Glomerular visceral epithelial cell (primary cell): ENCODE data around the gene SLC23A3.

Source experiments
- DNase-seq: peaks from one replicate; pipeline ENCODE4 v3.0.0-alpha.2; 2016; ENCODE audit errors: extremely low spot score

The SLC23A3 gene

DNA sequence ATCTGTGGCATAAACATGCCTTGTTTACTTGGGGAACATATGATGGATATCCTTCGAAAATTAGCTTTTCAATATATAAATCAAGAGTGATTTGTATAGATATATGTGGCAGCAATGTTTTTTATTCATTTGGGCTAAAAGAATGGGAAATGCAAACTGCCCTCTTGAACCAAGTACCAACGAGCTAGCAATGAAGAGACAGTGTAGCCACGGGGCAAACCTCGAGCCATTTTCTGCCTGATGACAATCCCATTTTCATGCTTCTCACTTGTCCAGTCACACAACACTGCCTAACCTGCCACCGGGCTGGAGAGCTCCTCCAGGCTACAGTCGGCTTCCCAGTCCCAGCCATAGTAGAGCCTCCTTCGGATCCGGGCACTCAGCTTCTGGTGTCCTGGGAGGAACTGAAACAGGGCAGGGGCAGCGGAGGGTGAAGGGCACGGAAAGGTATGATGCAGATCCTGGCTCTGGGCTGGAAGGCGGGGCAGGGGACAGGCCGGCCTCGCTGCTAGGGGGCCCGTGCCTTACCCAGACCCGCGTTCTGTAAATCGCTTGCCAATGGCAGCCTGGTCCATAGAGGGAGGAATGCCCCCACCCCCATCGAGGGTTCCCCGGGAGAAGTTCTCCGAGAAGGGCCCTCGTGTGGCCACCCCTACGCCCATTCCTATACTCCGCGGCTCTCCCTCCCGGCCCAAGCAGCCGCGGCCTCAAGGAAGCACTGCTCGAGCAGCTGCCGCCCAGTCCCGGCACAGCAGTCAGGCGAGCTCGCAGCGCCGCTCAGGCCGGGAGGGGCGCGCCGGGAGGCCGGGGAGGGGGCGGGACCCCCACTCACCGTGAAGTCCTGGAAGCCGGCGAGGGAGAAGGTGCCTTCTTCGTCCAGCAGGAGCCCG is 6.3 kb upstream of the SLC23A3 start:
- DNase-seq = peak; percentile 54

DNA sequence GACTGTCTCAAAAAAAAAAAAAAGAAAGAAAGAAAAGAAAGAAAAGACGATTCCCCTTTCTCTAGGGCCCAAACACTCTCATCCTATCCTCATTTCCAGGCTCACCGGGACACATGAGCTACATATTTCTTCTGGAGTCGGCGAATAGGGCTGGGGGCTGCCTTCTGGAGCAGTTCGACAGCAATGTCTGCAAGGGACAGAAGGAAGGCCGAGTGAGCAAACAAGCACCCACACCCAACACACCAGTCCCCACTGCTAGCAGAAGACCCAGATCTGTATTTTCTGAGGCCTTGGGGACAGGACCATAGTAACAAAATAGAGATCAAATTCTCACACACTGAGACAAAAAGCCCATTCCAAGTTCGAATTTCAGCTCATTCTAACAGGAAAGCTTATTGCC is 5.7 kb upstream of the SLC23A3 start:
- DNase-seq = no peak

DNA sequence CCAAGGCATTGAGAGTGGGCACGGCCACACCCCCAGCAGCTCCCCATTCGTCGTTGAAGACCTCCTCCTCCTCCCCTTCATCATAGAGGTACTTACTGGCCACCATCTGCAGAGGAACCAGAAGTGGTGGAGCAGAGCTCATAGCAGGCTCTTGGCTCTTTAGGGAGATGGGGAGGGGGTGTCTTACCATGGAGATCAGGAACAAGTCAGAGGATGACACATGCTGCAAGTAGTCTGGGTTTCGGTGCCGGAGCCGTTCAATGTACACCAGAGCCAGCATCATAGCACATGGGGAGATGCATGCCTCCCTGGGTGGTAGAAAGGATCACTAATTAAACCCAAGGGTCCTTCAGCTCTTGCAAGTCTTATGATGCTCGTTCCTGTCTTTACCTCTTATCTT is 5.0 kb upstream of the SLC23A3 start:
- DNase-seq = peak; percentile 66

DNA sequence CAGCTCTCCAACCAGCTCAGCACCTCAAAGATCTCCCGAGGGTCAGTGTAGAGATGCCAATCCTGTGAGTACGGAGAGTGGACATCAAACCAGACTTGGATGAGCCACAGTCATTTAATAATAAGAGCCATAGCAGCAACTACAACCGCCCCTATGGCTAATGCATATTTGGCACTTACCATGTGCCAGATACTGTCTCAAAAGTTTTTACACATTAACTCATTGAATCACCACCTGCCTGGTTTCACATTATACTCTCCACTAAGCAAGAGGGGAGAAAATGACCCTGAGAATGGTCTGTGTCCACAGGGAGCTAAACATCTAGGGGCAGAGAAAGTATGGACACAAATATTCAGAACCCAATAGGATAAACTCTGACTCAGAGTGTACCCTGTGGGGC is 4.3 kb upstream of the SLC23A3 start:
- DNase-seq = peak; percentile 68

DNA sequence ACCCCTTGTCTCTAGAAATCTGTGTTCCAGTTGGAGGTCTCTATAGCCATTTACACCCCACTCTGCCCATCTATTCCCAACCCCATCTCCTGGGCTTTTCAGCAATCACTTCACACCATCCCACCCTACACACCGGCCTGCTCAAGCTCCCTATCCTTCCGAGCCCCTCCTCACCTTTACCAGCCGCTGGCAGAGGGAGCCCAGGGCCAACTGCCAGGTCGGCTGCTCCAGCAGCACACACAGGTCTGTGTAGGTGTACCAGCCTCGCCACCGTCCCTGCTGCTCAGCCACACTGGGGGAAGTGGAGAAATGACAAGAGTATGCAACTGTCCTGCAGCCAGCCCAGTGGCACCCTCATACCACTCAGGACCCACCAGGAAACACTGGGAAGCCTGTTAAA is 3.3 kb upstream of the SLC23A3 start:
- no peak for DNase-seq

DNA sequence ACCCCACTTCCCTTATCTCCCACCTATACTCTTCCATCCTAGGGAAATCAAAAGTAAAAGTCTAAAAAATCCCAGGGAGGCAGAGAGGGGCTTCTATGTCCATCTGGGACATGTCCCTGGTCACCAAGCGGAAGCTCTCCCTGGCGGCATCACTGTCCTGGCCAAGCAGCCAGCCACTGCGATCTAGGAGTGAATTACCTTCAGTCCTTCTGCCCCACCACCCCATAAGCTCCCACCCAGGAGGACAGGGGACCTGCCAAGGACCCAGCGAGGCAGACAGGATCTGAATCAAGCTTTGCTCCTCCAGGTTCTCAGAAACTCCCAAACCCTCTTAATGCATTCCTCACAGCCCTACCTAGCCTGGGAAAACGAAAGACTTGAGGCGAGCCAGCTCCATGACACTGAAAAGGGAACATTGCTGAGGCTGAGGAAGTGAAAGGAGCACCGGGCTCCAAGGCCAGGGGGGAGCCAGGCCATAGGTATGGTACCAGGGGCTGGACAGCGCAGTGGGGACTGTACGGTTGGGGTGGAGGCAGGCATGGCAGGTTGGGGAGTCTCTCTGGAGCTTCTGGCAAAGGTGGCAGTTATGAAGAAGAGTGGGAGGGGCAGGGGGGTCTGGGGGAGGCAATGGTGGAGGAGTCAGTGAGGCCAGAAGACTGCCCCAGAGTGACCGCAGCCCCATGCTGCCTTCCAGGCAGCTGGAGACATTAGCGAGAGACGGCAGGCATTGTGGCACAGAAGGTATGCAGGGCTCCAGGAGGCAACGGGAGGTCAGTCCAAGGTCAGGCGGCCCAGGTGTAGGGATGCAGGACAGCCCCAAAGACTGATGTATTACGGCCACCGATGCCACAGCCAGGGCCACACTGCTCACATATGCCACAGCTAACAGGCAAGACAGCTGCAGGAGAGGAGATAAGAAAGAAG is 2.7 kb upstream of the SLC23A3 start:
- no peak for DNase-seq

DNA sequence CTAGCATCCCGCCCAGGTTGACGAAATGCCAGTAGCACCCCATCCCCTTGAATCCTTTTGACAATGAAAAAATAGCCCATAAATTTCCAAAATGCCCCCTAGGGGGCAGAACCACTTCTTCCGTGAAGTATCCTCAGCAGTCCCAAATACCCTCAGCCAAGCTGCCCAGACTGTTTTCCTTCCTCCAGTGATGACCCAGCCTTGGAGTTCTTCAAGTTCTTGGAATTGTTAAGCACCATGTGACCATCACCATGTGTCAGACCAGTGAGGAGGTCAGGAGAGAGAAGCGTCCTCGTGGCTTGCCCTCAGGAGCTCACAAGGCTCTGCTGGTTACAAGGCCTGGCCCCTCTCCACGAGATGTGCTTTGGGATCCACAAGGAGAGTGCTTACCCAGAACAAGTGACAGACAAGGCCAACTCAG is 1.4 kb upstream of the SLC23A3 start:
- DNase-seq = peak; percentile 69

DNA sequence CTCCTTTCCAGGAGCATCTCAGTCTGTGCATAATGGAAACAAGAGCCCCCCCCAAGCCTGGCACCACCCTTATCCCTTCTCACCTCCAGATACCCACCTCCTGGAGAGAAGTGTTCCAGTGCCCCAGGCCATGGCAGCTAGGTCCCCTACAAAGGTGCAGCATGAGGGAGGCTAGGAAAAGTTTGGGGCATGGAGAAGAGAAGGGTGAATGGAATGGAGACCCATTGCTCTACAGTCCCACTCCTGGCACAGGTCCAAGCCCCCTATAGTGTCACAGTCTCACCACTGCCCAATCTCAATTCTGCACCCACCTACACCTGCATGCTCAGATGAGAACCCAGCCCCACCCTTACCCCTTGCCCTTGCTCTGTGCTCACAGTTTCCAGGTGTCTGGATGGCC is 897 bp downstream of the SLC23A3 start:
- DNase-seq = no peak

DNA sequence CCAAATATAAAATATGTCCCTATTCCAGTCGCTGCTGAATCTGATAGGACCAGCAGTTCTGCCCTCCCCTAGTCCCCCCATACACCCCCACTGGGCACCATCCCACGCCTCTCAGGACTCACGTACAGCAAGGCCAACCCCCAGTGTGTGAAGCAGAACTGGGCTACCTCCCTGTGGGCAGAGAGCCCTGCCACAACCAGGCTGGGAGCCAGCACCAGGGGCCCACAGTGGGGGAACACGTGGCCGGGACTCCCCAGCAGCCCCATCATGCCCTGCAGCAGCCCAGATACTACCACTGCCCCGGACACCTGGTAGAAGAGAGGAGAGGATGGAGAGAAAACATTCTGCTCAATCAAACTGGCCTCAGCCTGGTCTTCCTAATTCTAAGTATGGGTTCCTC is 1.3 kb downstream of the SLC23A3 start:
- DNase-seq = peak; percentile 25

DNA sequence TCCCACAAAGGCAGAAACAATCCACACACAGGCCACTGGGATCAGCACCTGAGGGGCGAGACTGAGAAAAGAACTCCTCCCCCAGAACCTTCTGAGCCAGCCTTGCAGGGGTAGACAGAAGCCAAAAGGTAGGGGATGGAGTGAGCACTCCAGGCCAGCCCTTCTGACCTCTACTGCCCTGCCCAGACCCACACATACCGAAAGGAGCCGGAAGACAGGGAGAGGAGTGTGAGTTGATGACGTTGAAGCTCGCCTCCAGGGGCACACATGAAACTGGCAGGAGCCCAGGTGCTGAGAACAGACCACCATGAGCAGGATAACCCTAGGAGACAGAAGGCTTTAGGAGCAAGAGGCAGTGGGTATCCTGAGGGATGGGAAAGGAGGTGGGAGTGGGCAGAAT is 1.8 kb downstream of the SLC23A3 start:
- DNase-seq = no peak

DNA sequence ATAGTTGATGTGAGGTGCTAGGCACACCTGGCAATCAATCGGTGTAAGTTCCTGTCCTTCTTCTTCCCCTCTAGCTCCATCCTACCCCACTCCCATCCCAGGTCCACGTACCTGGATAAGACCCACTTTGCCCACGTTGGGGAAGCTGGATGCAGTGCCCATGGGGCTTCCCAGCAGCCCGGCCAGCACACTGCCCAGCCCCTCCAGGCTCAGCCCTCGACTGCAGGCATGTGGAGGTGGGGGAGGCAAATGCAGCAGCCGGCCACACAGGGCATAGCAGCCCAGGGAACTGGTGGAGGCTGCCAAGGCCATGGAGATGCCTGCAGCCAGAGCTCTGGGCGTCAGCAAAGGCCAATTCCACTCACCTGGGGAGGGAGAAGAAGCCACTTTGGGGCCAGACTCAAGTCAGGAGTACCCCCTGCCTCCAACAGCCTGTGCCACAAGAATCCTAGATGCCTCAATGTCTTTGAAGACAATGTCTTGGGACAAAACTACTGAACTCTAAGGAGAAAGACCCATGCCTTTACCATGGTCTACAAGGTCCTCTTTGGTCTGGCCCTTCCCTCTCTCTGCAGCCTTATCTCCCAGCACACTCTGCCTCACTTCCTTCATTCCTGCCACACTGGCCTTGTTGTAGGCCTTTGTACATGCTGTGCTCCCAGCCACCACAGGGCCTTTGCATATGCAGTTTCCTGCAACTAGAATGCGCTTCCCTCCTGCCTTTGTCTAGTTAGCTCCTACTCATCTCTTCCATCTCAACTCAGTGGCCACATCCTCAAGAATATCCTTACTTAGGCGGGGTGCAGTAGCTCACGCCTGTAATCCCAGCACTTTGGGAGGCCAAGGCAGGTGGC is 4.5 kb downstream of the SLC23A3 start:
- DNase-seq = no peak

DNA sequence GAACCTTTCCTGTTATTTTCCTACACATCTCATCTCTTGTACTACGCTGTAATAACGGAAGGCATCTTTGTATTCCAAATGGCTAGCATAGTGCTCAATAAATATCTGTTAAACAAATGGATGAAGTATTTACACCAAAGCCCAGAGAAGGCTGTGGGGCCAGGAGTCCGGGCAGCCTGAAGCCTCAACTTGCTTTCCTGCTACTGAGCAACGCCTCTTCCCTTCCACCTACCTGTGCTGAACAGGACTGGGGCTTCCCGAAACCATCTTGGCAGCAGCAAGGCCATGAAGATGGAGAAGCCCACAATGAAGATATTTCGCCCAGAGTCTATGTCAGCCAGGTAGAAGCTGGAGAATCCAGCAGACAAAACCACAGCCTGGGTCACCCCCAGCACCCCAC is 6.7 kb downstream of the SLC23A3 start:
- no peak for DNase-seq

DNA sequence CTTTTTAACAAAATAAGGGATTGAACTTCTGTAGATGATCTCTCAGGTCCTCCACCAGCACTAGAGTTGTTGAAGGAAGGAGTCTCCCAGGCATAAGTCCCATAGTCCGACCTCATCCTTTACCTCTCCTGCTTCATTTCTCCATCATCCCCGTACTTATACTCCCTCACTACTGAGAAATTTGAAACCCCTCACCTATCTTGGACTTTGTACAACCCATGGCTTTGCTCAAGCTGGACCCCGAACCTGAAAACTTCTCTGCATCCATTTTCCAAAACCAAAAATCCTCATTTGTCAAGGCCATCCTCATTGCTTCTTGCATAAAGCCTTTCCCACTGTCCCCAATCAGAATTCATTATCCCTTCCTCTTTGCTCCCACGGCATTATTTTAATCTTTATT is 8.7 kb downstream of the SLC23A3 start:
- no peak for DNase-seq

DNA sequence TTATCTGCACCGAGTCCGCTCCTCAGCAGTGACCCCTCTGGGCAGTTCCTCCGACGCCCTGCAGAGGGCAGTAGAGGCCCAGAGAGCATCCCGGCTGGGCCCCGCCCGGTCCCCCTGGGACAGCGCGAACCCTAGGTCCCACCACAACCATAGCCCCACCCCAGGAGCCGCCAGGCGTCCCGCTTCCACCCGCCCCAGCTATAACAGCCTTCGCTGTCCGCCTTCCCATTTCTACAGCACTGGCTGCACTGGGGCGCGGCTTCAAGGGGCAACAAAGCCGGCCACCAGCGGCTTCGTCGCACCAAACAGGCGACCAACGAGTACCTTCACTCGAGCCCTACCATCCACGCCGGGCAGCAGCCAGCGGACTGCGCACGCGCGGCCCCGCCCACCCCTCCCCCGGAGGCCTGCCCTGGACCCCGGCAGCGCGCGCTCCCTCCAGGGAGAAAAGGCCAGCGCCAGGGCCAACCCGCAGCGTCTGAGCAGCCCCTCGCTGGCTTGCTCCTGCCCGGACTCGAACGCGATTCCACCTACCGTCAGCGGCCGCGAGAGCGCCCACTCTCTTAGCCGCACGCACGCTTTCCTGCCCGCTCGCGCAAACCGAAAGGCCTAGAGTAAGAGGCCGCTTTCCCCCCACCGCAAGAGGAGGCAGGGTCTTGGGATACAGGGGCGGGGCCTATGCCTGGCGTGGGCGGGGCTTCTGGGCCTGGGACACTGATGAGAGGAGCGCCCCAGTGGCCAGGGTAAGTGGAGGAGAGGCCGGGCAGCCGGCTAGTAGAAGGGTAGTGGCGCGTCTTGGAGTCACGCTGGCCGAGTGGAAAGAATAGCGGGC is 9.4 kb downstream of the SLC23A3 start, which contains the start of gene NHEJ1:
Gene NHEJ1 (minus strand): TSS at position 630 of the 832 bp plus-strand sequence. CDS start 2,453 bp downstream, outside the sequence.
- DNase-seq = peak; percentile 96

DNA sequence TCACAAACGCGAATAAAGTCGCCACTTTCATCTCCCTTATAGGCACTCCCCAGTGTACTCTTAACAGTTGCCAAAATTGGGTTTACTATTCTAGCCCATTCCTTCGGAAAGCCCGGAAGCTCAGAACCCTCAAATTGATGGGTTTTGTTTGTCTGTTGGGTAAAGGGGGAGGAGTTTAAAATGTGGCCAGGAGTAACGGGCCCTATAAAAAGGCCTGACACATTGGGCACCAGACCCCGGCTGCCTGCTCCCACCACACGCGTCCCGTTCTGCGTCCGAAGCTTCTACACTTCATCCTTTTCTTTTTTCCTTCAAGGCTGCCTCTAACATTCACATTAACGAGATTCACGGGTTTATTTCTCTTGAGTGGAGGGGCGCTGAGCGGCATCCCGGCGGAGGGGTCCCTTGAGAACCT is 10.1 kb downstream of the SLC23A3 start:
- DNase-seq = no peak

DNA sequence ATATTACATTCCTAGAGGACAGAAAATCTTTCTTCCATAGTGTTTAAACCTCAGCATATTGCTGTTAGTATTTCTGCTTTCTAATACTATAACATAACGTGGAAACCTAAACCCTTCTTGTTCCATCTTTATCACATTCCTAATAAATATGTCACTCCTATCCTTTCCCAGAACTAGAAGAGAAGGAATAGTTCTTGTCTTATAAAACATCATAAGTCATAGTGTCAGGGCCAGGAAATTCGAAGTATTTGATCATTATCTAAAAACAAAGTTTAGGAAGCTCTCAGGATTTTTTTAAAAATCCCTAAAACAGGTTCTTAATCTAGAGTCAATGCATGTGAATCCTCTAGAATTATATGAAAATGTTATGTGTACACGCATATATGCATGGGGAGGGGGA is 11.2 kb downstream of the SLC23A3 start:
- no peak for DNase-seq

DNA sequence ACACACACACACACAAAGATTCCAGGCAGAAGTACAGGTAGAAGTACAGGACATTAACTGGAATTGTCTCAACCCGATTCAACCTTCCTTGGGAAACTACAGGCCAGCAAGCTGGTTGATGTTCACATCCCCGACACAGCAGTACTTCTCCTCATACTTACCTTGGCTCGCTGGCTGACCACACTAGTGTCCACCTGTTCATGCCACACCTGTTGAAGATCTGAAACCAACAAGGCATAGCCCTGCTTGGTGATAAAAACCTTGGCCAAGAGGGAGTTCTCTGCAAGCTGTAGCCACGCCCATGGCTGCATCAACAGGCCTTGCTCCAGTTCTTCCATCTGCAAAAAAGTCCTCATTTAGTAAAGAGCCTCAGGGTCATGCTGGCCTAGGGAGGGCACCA is 11.8 kb downstream of the SLC23A3 start:
- no peak for DNase-seq

DNA sequence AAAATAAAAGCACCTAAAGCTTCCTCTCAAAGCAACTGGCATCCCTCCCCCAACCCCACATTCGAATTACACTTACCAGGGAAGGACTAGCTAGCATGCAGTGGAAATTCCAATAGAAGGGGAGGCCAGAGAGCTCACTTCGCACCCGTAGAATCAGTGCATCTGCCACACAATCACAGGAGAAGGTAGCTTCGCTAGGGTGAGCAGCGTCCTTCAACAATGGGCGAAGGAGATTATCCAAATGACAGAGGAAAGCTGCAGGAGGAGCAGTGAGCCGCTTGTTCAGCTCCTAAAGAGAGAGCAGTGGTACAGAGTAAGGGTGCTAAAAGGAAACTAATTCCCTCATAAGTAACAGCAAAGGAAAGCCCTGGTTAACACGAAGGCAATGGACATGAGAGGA is 12.4 kb downstream of the SLC23A3 start:
- no peak for DNase-seq

DNA sequence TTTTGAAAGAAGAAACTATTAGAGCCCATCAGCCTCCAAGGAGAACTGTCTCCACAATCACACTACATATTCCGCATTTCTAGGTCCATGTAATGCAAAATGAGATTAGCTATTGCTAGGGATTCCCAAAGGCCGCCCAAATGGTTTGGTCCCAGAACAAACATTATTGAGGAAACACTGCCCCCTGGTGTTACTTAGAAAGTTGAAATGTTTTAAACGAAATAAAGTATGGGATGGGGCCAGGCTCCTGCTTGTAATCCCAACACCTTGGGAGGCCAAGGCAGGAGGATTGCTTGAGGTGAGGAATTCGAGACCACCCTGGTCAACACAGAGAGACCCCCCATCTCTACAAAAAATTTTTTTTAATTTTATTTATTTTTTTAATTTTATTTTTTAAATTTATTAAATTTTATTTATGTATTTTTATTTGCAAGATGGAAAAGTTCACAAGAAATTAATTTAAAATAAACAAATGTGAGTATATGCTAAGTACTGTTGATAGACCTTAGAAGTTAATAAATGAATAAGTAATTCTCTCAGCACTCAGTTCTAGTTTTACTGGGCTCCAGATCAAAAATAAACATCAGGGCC is 14.7 kb downstream of the SLC23A3 start:
- DNase-seq = peak; percentile 82

DNA sequence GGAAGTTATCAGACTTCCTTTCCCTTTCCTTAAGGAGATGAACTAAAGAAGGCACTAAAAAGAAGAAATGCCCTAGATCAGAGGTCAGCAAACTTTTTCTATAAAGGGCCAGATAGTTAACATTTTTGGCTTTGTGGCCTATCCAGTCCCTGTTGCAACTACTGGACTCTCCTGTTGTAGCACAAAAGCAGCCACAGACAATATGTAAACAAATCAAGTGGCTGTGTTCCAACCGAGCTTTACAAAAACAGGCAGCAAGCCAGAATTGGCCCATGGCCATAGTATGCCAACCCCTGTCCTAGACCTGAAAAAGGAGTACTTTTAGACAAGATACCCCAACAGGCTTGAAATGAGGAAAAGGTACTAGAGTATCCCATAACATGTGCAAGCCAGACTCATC is 20.2 kb downstream of the SLC23A3 start:
- no peak for DNase-seq
